Activated T-cell treated with anti-CD3 and anti-CD28 coated beads, Interleukin-2, amount 50 U/mL, for 4 hours (primary cell): ENCODE measurements around the gene FAM222A. TPM values are rescaled to one million over a fixed set of nuclear protein-coding genes. Genes with fewer than 3 reads are reported as not detected.

Source experiments
- ATAC-seq, 2 donors: fragments of 200-7000 bp; cut with Tn5 transposase; one replicate each; pipeline ENCODE4 v1.10.0; 2021
- DNase-seq: peaks from one replicate; pipeline ENCODE4 v3.0.0-alpha.2; 2020
- H3K27me3 Mint-ChIP-seq: one replicate; pipeline ENCODE4 v1.8.0; 2021; ENCODE audit warnings: low read depth, mixed read lengths
- H3K36me3 Mint-ChIP-seq: one replicate; pipeline ENCODE4 v1.8.0; 2022; ENCODE audit warnings: mixed read lengths; ENCODE audit not compliant: insufficient read depth
- H3K4me1 Mint-ChIP-seq: one replicate; pipeline ENCODE4 v1.8.0; 2021; ENCODE audit warnings: low read depth, mixed read lengths
- H3K4me3 Mint-ChIP-seq: one replicate; pipeline ENCODE4 v1.8.0; 2021; ENCODE audit warnings: mild to moderate bottlenecking, moderate library complexity, mixed read lengths
- H3K9me3 Mint-ChIP-seq: one replicate; pipeline ENCODE4 v1.8.0; 2021; ENCODE audit warnings: mixed read lengths
- total RNA-seq, 3 donors: library from RNA; stranded (reverse); gene quantifications; one replicate each; pipeline ENCODE4 v1.2.1, GENCODE V29; 2021

Gene FAM222A
- total RNA-seq, 3 donors from 2014 or later, result 4.2 to 6.7 (median 4.8) TPM

- no peak for ATAC-seq
- no peaks in the 10 kb centered on the region for H3K9me3 Mint-ChIP-seq
- H3K4me1 Mint-ChIP-seq, result peaks cover 5% of the 10 kb centered on the region
- no peaks in the 10 kb centered on the region for H3K36me3 Mint-ChIP-seq
- no peak for DNase-seq
- H3K27me3 Mint-ChIP-seq, result no peaks in the 10 kb centered on the region
- H3K4me3 Mint-ChIP-seq, result no peak overlapping the region
Observed at GRCh38 chr12:109770104-109770860, 56.7 kb downstream of the FAM222A start.

- Mint-ChIP-seq H3K4me1 (peaks cover 5% of the 10 kb centered on the region), H3K4me3 (no peak overlapping the region), H3K27me3 (no peaks in the 10 kb centered on the region), H3K36me3 (no peaks in the 10 kb centered on the region), H3K9me3 (no peaks in the 10 kb centered on the region)
- ATAC-seq, result no peak
- no peak for DNase-seq
Observed at GRCh38 chr12:109770861-109771670, 57.4 kb downstream of the FAM222A start.

- ATAC-seq (no peak), DNase-seq (no peak)
- H3K27me3 Mint-ChIP-seq, result no peaks in the 10 kb centered on the region
- H3K4me1 Mint-ChIP-seq, result peaks cover 5% of the 10 kb centered on the region
- H3K9me3 Mint-ChIP-seq, result no peaks in the 10 kb centered on the region
- H3K36me3 Mint-ChIP-seq, result no peaks in the 10 kb centered on the region
- peak overlapping the region; percentile 19 for H3K4me3 Mint-ChIP-seq
Observed at GRCh38 chr12:109771746-109772621, 58.4 kb downstream of the FAM222A start.

- peaks cover 10% of the 10 kb centered on the region for H3K4me1 Mint-ChIP-seq
- ATAC-seq (no peak), DNase-seq (no peak)
- peak overlapping the region; percentile 19 for H3K4me3 Mint-ChIP-seq
- no peaks in the 10 kb centered on the region for H3K36me3 Mint-ChIP-seq
- no peaks in the 10 kb centered on the region for H3K9me3 Mint-ChIP-seq
- H3K27me3 Mint-ChIP-seq, result no peaks in the 10 kb centered on the region
Observed at GRCh38 chr12:109772622-109773321, 59.1 kb downstream of the FAM222A start.

DNA sequence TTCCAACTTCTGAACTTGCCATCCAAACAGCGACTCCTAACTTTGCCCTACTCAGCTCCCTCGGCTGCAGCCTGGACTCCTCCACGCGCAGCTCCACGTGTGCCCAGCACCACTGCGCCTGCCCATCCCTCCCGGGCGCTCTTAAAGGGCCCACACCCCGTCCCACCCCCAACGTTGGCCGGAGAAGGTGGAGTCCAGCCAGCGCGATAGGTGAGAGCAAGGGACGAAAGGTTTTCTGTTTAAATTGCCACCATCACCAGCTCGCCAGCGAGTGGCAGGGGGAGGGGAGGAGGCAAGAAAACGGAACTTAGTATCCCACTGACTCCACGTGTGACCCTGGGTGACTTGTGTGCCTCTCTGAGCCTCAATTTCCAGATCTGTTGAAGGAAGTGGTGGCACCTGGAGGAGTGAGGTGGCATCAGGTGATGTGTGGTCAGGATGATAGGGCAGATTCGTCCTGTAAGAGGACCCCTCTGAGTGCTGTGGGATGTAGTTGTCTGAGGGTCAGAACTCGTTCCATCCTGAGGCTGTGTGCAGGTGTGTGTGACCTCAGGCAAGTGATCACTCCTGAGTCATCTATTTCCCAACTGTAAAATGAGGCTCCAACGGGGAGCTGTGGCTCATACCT lies 59.9 kb downstream of the FAM222A start:
- no peak overlapping the region for H3K4me3 Mint-ChIP-seq

DNA sequence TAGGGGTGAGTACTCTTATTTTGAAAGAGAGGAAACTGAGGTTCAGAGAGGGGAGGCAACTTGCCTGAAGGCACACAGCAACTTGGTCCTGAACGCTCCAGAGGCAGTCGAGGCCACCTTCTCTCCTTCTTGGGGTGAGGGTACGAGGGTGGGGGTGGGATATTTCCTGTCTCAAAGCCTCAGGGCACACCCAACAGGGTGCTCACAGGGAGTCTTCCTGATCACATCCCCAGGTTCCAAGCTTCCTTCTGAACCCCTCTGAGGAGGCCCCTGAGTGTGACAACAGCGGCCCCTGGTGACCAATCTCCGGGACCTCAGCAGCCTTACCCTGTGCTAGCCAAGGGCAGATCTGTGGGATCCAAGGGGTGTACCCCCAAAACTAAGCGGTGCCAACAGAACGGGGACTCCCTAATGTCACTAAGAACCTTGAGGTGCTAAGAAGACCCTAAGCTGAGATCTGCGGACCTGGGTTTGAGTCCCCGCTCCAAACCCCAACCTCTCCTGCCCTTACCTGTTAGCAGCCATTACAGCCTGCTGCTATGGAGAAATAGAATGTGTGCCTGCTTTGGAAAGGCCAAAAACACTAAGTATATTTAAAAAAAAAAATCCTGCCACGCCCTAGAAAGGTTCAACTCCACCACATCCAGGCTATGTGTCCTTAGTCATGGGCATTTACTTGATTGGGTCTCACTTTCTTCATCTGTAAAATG lies 61.7 kb downstream of the FAM222A start:
- Mint-ChIP-seq H3K4me3 (no peak overlapping the region), H3K36me3 (no peaks in the 10 kb centered on the region), H3K27me3 (no peaks in the 10 kb centered on the region), H3K4me1 (peaks cover 10% of the 10 kb centered on the region), H3K9me3 (no peaks in the 10 kb centered on the region)
- DNase-seq (peak; percentile 67), ATAC-seq (peak; percentile 82)

More for the DNA sequence above, 59.9 kb downstream of the FAM222A start:
- Mint-ChIP-seq H3K4me1 (peaks cover 10% of the 10 kb centered on the region), H3K9me3 (no peaks in the 10 kb centered on the region), H3K36me3 (no peaks in the 10 kb centered on the region), H3K27me3 (no peaks in the 10 kb centered on the region)
- DNase-seq, result no peak
- no peak for ATAC-seq

GRCh38 chr12:109776624-109777023 lies 63.0 kb downstream of the FAM222A start:
- DNase-seq (no peak), ATAC-seq (no peak)
- Mint-ChIP-seq H3K4me1 (peaks cover 10% of the 10 kb centered on the region), H3K9me3 (no peaks in the 10 kb centered on the region), H3K36me3 (no peaks in the 10 kb centered on the region), H3K4me3 (no peak overlapping the region), H3K27me3 (no peaks in the 10 kb centered on the region)

DNA sequence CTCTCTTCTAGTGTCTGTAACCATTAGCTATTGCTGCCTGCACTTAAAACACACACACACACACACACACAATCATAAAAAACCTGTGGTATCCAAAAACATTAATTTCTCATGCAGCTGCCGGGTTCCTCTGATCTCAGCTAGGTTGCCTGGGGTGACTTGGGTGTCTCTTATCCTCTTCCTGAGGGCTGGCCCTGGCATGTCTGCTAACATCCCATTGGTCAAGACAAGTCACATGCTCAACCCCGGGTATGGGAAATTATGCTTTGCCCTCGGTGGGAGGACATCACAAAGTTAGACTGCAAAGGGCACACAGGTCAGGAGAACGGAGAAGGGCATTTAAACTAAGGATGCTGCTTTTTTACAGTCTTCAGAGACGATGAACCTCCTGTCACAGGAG lies 63.9 kb downstream of the FAM222A start:
- no peak for DNase-seq
- peak overlapping the region; percentile 51 for H3K4me3 Mint-ChIP-seq
- peaks cover 10% of the 10 kb centered on the region for H3K4me1 Mint-ChIP-seq
- H3K27me3 Mint-ChIP-seq, result no peaks in the 10 kb centered on the region
- peak; percentile 46 to 61 for ATAC-seq
- H3K9me3 Mint-ChIP-seq, result no peaks in the 10 kb centered on the region
- H3K36me3 Mint-ChIP-seq, result no peaks in the 10 kb centered on the region

DNA sequence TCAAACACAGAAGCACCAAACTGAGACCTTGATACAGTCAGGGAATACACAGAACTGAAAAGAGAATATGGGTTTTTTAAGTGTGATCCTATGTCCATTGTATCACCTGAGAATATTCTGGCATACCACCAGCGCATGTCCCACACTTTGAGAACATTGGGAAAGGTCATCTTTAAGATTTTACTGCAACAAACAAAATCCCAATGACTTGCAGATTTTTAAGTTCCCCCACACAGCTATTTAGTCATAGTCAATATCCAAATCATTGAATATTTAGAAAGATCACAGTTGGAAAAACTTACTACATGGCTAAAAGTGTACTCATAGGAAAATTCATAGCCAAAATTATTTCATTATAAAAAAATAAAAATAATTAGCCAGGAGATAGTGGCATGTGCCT lies 65.1 kb downstream of the FAM222A start:
- DNase-seq, result no peak
- Mint-ChIP-seq H3K27me3 (peaks cover 2% of the 10 kb centered on the region), H3K36me3 (no peaks in the 10 kb centered on the region), H3K4me3 (no peak overlapping the region), H3K9me3 (no peaks in the 10 kb centered on the region), H3K4me1 (peaks cover 5% of the 10 kb centered on the region)
- ATAC-seq, result no peak

- peaks cover 2% of the 10 kb centered on the region for H3K27me3 Mint-ChIP-seq
- no peaks in the 10 kb centered on the region for H3K9me3 Mint-ChIP-seq
- H3K36me3 Mint-ChIP-seq, result no peaks in the 10 kb centered on the region
- peaks cover 5% of the 10 kb centered on the region for H3K4me1 Mint-ChIP-seq
- ATAC-seq, result no peak
- DNase-seq, result no peak
- H3K4me3 Mint-ChIP-seq, result no peak overlapping the region
Observed at GRCh38 chr12:109779382-109779781, 65.8 kb downstream of the FAM222A start.

DNA sequence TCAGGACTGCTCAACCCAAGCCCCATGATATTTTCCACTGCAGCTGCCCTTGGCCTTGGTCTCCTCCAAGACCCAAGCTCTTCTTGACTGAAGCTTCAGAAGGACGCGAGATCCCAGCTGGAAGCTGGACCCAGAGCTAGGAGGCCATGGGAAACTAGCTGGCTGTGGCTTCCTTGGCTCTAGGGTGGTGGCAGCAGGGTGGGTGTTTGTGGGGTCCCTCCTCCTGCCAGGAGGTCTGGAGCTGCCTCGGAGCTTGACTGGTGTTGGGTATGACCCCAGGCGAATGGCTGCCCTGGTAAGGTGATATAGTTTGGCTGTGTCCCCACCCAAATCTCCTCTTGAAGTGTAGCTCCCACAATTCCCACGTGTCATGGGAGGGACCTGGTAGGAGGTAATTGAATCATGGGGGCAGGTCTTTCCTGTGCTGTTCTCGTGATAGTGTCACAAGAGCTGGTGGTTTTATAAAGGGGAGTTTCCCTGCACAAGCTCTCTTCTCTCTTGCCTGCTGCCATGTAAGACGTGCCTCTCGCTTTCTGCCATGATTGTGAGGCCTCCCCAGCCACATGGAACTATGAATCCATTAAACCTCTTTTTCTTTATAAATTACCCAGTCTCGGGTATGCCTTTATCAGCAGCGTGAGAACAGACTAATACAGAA lies 68.2 kb downstream of the FAM222A start:
- ATAC-seq, result no peak
- Mint-ChIP-seq H3K27me3 (peaks cover 6% of the 10 kb centered on the region), H3K36me3 (no peaks in the 10 kb centered on the region), H3K9me3 (no peaks in the 10 kb centered on the region), H3K4me1 (peaks cover 5% of the 10 kb centered on the region), H3K4me3 (no peak overlapping the region)
- no peak for DNase-seq

- Mint-ChIP-seq H3K36me3 (no peaks in the 10 kb centered on the region), H3K27me3 (peaks cover 6% of the 10 kb centered on the region), H3K4me3 (no peak overlapping the region), H3K4me1 (peaks cover 4% of the 10 kb centered on the region), H3K9me3 (no peaks in the 10 kb centered on the region)
- DNase-seq, result no peak
- no peak for ATAC-seq
Observed at GRCh38 chr12:109782326-109782703, 68.7 kb downstream of the FAM222A start.
